KG1 (cell line): Measurements from ENCODE around the gene DAAM1.

ENCODE experiments used
- DNase-seq: peaks from one replicate; lab custom pipeline; 2025; lab: John Stamatoyannopoulos, UW

Gene DAAM1

DNA sequence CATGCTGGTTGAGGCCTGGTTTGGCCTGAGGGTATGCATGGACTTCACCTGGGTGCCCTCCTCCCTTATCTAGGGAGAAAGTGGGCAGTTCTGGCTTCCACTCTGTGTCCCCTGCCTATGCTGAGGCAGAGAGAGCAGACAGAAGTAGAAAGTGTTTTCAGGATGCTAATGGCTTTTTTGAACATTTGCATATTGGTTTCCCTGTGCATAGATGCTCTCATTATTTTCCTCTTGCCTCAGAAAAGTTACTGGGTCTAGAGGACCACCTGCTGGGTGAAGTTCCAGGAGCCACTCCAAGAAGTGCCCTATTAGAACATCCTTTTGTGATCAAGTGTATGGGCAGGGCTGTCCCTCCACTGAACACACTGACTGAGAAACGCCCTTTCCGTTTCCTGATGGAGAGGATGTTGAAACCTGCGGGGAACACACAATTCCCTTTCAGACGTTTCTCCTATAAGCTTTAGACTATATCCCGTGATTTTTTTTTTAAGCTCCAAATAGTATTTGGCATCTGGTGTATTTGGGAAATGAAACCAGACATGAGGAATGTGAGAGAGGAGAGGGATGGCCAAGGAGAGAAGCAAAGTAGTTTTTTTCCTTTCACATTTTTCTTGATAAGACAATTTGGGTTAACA is 66.6 kb downstream of the DAAM1 start:
- DNase-seq = no peak

DNA sequence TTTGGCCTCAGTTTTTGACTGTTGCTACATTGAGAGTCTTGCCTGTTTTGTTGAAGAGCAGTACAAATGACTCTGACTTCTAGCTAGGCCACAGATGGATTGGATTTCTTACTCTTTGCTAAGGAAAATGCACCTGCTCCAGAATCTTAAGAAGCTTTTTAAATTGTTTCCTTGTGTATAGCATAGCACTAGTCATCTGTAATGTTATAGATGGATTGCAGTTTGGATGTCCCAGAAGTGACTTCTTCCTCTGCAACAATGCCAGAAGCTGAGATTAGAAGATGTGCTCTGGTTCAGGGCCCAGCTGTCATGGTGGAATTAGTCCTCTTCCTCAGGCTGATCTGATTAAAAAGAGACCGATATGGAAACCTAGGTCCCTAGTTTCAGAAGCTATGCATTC is 67.9 kb downstream of the DAAM1 start:
- no peak for DNase-seq

DNA sequence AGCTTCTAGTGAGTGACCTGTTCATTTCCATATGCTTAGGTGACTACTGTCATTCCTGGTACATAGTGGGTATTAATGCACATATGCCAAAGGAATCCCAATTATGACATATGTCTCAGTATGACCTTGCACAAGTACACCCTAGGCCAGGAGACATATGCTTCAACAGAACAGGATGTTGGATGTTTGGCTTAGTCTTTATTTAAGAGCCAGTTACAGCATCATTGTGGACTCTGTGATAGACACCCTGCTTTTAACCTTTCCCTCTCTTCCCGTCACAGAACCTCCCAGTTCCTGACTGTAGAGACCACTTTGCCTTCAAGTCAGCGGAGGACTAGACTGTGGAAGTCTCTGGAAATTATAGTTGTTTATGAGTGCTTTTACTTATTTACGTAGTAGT is 72.9 kb downstream of the DAAM1 start:
- DNase-seq = no peak

DNA sequence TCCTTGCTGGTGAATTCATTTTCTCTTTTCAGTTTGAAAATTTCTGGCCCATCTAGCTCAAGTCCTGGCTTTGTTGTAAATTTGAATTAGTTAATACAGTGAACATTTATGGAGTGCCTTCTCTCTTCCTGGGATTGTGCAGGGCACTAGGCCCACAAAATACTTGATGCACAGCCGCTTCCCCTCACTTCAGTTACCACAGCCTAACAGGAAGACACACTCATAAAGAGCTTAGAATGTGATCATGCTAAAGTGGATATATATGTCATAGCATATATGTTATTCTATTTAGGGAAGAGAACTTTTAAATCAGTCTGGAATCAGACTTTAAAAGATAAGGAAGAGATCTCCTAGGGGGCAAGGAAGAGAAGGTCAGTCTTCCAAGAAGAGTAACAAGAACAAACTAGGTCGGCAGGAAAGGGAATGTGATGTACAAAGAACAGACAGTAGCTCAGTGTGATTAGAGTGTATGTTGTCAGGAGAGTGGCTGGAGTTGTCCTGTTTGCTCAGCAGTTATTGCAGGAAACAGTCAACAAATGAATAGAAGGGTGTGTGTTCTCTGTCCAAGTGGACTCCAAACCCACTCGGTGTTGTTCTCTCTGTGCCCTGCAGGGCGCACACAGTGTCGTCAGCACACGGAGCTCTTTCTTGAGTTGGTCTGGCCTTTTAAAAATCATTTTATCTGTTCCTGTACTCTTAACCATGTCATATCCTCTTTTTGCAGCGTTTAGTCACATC is 74.4 kb downstream of the DAAM1 start:
- no peak for DNase-seq

DNA sequence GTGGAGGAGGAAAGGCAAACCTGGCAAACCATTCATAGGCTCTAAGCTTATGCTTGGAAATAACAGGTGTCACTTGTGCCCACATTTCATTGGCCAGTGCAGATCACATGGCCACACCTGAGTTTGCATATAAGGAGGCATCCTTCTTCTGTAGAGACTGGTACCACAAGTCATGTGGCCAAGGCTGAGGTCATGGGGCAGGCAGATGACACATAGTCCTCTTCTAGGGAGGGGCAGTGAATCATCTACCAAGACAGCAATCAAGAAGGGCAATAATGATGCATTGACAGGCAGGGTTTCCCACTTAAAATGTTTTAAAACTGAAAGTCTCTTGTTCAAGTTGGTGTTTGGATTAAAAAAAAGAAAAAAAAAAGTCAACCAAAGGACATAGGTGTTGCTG is 77.3 kb downstream of the DAAM1 start:
- no peak for DNase-seq

DNA sequence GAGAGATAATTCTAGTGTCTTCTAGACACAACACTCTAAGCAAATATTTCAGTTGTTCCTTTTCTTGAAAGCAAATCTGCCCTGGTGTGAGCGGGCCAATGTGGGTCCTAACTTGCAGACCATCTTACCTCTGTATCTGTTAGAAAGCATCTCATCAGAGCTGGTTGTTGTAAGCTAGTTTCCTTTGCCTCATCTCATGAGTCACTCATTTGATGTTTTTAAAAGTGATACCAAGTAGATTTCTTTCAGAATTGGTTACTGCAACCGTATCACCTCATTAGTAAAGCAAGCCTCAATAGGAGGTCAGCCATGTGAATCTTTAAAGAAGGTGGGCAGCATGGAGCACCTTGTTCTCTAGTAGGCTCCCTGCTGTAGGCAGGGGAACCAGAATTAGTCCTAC is 78.6 kb downstream of the DAAM1 start:
- DNase-seq = no peak

DNA sequence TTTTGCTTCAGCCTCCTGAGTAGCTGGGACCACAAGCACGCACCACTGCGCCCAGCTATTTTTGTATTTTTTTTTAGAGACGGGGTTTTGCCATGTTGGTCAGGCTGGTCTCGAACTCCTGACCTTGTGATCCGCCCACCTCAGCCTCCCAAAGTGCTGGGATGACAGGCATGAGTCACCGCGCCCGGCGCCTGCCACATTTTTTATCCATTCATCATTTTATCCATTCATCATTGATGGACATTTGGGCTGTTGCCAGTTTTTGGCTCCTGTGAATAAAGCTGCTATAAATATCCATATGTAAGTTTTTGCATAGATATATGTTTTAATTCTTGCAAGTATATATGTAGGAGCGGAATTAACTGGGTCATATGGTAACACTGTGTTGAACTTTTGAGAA is 79.5 kb downstream of the DAAM1 start:
- DNase-seq = no peak

DNA sequence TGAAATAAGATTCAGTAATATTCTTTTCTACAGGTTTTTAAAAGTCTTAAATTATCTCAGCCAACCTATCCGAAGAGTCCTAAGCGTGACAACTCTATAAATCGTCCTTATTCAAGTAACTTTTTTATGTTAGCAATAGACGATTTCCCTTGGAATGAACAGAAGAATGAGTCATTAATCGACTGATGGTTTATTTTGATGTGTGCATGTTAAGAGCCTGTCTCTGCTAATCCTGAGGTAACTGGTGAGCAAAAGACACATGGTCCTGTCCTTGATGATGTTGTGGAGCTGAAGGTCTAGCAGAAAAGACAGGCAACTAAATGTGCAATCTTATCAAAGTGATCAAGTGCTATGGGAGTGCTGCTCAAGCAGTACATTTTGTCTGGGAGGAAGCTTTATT is 80.4 kb downstream of the DAAM1 start:
- no peak for DNase-seq

DNA sequence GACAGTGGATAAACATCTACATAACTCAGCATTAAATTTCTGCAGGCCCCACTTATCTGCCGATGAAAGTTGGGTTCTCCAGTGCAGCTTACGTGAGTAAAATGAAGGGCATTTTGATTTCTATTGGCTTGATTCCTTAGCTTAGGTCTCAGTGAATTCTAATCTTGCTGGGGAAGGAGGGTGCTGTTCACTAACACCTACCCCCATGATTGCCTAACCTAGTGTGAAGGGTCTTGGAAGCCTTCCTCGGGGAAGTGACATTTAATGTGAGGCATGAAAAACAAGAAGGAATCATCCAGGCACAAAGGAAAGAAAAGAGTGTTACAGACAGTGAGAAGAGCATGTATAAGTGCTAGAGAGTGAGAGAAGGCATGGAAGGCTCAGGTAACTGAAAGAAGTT is 81.0 kb downstream of the DAAM1 start:
- DNase-seq = no peak

DNA sequence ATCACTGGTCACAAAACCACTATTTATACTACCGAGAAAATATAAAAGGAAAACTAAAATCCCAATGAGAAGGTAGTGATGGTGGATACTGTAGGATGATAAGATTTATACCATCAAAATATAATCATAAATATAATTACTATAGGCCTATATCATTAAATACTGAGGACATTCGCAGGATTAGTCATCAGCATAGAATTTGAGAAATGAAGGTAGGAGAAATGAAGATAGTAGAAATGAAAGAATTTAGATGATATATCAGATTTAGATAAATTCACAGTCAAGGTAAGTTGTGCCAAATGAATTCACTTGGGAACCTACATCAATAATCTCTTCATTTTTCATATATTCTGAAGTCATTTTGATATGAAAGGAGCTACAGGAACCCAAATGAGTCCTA is 82.8 kb downstream of the DAAM1 start:
- DNase-seq = no peak

DNA sequence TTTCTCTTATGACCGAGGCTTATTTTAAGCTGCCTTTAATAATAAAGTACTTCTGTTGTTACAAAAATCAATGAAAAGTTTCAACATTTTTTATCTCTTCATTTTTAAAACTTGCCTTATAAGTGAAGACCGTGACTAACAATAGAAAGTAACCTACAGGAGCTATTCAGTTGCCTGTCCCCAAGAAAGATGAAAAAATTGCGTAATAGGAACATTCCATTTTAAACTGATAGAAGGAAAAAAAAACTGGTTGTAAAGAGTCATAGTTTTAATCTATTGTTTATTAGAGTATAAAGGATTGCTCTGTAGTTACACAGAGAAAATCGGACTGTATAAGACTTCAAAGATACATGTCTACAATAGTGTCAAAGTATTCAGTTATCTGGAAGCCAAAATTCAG is 83.3 kb downstream of the DAAM1 start:
- DNase-seq = no peak

DNA sequence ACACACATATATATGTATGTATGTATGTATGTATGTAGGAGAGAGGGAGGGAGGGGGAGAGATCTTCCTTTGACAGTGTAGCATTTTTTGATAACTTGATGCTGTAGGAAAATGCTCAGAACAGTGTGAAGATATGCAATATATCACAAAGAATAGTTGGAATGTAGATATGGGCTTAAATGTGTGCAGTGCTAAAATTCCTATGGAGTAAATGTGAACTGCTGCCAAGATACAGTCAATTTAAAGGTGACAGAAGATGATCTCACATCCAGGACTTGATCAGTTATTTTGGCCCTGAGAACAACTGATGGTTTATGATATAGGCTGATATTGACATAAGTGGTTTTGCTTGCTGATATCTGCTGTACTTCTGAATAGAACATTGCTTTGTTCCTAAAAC is 84.2 kb downstream of the DAAM1 start:
- DNase-seq = no peak

DNA sequence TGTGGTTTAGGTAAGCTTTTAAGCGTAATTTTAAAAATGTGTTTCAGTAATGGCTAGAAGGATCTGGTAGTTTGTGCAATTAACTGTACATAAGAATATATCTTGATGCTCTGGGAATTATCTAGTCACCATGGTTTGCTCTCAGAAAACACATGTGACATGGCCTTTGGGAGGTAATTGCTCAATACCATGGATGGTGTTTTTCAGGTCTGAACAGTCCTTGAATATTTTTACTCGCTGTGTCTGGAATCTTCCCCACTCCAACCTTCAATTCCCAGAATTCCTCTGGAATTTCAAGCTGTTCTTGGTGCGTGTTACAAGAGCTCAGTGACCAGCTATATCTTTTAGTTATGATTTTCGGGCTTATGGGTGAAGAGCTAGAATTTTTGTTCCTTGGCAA is 85.3 kb downstream of the DAAM1 start:
- DNase-seq = no peak

DNA sequence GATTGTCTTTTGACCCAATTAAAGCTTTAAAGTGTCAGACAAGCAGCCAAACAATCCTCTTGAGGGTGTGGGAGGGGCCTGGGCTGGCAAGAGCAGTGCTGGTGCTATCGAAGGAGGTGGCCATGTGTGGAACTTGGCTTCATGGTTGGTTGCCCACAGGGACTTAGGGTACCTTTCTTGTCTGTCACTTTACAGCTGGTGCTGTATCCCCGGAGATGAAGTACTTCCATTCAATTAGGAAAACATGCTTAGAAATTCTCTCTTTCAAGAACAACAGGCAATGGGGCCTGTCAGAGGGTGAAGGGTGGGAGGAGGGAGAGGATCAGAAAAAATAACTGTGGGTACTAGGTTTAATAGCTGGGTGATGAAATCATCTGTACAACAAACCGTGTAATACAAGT is 86.5 kb downstream of the DAAM1 start:
- DNase-seq = no peak

DNA sequence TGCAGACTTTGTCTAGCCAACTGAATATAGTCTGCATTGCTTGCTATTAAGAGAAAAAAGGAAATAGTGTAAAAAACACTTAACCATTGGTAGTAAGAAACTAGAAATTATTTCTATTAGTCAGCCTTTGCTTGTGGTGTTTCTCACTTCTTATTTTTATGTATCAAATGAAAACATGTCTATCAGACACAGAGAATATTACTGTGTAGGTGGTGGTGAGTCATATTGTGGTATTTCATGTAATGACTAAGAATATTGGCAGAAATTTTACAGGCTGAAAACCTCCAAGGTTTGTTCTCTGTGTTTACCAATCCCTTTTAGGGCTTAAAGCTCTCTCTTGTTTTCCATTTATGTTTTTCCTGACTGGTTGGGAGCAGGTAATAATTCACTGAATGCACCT is 87.2 kb downstream of the DAAM1 start:
- DNase-seq = no peak

DNA sequence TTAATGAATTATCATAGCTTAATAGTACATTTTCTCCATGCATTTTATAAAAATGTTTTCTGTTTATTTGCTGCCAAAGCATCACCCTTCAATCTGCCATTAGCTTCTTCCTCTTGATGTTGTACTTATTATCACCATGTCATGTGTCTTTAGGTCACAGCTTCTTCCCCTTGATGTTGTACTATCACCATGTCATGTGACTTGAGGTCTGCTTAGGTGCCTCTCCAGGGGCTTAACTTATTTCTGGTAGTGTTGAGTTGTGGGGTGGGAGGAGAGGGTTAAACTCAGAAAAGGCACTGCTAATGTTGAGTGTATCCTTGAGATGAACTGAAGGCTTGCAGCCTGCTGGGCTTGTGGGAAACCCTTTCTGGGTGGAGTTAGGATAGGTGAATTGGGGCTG is 87.8 kb downstream of the DAAM1 start:
- no peak for DNase-seq

DNA sequence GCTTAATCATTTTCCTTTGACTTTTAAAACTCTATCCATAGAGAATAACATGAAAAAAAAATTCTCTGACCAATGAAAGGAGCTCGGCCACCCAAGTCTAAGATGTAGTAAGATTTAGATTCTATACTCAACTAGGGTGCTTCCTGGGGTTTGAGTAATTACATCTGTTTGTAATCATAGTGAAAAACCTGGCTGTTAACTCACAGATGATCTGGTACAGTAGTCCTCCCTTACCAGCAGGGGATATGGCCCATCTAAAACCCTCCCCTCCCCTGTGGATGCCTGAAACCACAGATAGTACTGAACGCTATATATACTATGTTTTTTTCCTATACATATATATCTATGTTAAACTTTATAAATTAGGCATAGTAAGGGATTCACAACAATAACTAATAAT is 89.2 kb downstream of the DAAM1 start:
- no peak for DNase-seq

DNA sequence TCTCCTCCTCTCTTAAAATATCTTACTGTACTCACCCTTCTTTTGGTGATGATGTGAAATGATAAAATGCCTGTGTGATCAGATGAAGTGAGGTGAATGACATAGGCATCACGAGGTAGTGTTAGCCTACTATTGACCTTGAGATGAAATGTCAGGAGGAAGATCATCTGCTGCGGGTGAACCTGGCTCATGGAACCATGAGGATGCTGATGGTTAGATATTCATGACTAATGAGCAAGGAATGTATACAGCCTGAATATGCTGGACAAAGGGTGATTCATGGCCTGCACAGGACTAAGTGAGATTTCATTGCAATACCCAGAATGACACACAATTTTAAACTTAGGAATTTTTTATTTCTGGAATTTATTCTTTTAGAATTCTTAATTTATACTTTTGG is 89.6 kb downstream of the DAAM1 start:
- no peak for DNase-seq

DNA sequence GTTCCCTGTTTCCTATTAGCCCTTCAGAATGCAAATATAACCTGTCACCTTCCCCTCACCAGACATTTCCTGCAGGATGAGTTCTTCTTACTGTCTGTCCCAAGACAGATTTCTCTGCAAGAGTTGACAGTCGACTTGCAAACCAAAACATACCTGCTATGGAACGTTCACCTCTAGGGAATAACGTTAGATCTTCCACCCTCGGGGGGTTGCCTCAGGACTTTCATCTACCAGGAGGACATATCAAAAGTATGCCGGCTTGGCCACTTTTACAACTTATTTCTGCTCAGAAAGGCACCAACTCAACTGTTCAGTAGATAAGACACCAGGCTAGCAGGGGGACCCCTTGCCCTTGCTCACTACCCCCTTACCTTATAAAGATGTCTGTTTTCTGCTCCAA is 92.5 kb downstream of the DAAM1 start:
- DNase-seq = no peak

DNA sequence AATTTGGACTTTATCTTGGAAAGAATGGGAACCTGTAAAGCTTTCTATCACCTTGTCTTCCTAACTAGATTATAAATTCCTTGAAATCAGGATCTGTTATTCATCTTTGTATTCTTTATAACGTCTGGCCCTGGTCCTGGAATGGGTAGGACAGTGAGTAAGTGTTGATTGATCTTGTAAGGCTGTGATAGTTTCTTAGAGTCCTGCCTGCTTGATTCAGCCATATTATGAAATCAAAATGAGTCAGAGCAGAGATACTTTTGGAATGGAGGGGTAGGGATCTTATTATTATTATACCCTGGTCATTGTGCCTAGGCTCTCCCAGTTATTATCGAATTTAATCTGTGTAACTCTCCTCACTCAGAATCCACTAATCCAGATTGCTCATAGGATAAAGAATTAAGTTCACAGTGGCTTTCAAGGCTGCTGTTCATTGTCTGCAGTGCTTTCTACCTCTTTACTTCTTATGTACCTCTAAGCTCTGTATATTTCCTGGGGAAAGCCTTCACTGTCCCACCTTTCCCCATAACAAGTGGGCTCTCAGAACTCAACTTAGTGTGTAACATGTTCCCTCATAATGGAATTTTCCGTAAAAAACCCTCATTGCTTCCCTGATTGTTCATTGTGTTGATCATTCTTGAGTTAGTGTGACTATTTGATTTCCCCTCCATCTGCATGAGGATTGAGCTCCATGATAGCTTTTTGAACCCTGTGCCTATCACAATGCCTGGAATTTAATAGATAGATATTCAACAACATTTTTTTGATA is 93.3 kb downstream of the DAAM1 start:
- DNase-seq = no peak

DNA sequence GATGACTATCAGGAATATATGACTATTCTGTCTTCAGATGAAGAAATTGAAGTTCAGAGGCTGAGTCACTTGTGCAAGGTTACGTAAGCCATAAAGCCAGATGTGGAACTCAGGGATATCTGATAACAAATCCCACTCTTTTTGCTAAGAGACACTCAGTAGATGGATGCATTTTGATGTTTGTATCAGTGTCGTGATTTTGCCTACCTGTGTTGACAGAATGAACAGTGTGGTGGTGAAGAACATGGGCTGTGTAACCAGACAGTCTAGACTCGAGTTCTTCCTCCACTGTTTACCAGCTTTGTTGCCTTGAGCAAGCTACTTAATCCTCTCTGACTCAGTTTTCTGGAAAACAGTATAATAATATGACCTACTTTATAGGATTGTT is 93.9 kb downstream of the DAAM1 start:
- no peak for DNase-seq

DNA sequence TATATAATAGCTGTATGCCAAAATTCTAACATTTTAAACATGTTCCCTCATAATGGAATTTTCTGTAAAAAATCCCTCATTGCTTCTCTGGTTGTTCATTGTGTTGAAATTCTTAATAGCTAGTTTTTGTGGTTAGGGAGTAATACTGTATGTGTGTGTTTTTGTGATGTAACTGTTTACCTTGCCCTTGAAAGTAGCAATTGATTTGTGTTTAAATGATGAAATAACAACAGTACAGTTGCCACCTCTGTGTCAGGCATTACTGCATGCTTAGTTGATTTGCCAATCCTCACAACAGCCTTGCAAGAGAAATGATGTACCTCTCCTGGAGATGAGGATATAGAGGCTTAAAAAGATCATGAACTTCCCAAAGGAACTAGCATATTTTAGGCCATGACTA is 94.9 kb downstream of the DAAM1 start:
- no peak for DNase-seq

DNA sequence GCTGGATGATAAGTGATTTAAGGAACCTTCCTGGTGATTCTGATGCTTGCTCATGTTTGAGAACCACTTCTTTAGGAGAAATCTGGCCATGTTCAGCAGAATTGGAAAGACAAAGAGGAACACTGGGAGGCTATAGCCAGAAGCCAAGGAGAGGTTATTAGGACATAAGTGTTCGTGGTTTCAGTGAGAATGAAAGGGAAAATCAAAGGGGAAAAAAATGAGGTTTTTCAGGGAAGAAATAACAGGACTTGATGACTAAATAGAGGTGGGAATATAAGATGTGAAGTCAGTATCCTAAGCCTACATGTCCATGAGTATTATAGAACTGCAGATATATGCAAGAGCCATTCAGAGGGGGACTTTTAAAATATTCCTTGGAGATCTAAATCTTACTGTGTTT is 95.6 kb downstream of the DAAM1 start:
- no peak for DNase-seq

DNA sequence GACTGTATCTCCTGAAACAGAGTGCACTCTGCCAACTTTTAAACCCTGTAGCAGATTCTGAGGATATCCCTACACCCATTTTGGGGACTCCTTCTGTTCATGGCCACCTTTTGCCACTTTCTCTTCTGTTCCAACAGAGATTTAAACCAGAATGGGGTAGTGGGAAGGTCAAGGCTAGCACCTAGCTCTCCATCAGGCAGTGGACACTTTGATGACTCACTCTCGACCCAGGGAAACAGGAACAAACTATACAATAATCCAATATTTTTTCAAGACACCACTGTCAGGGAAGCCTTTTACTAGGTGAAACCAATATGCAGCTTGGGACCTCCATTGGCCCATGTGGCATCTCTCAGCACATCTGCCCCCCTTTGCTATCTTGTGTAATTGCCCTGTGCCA is 103.6 kb downstream of the DAAM1 start:
- no peak for DNase-seq
